Stimulated activated CD8-positive, alpha-beta memory T cell treated with anti-CD3 and anti-CD28 coated beads, Interleukin-7, amount 100 ng/mL, for 4 hours (primary cell): ENCODE measurements around the gene TRIM44.
"Not testable (repeated sequence)": the region's sequence is repeated elsewhere in the genome, so short reads cannot be mapped to it uniquely, and the experiment has no call there.

Experiments used
- DNase-seq, 2 donors: peaks; one replicate each; pipeline ENCODE4 v3.0.0-alpha.2; 2020; ENCODE audit warnings: low read depth in 2 of 2

Gene TRIM44

DNA sequence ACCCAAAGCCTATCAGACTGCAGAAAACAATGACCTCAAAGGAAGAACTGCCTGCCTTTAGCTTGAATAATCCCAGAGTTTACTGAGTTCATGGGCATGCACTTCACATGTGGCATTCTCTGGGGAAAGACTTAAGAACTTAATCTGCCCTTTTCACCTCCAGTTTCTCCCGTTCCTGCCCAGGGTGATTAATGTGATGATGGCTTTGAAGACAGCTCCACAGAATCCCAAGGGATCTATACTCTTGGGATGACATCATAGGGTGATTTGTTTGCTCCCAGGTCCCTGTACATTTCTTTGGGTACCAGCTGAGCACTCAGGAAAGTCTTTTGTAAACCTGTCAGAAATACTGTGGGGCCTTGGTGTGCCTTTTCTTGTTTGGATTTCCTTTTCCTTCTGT is 30.3 kb upstream of the TRIM44 start:
- no peak for DNase-seq

DNA sequence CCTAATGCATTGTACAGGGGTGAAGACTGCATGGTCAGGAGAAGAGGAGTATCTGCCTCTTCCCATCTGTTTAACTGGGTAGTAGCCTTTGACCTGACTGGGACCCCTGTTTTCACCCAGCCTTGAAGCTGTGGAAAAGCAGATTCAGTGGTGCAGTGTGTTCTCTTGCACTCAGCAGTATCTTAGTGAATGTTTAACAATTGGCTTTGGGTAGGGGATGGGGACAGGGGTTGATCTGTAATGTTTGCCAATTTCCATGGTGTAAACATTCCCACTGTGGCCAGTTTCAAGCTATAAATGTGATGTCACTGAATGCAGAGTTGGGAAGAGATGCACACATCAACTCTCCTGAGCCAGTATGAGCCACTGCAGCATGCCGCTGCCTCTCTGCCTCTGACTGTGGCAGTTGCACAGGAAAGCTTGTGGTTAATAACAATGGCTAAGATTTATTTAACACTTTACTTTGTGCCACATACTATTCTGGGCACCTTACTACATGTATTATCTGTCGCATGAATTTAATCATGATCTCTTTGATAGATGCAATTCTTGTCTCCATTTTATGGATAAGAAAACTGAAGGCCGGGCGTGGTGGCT is 28.6 kb upstream of the TRIM44 start:
- no peak for DNase-seq

DNA sequence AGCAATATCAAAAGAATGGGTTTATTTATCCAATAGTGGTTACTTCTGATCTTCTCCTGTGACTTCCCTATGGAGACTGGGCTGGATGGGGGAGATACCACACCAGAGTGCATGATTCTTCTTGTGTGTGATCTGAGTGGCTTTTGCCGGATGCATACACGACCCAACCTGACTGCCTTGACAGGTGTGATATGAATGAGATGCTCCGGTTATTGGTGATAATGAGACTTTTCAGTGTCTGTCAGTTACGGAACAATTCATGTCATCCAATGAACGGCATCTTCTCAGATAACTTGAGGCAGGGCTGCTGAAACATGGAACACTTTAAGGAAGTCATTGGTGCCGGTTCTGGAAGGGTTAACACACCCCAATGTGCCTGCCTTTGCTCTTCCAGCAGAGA is 26.6 kb upstream of the TRIM44 start:
- DNase-seq: no peak

- DNase-seq: no peak
Observed at GRCh38 chr11:35639591-35640179, 22.9 kb upstream of the TRIM44 start.

GRCh38 chr11:35641171-35641897 is 21.2 kb upstream of the TRIM44 start:
- DNase-seq: no peak

DNA sequence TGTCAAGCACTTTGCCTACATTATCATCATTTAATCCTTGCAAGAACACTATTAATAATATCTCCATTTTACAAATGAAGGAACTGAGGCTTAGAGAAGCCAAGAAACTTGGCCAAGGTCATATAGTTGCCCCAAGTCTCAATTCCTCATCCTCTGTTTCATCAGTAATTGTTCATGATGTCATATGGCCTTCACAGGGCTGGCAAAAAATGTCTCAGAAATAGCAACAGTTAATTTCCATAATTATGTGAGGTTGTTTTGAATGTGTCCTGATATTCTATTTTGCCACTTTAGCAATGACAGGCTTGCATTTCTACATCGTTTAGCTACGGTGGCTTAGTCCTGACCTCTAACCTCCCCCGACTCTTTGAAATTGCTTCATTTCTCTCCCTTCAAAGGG is 20.6 kb upstream of the TRIM44 start:
- no peak for DNase-seq

- DNase-seq: no peak
Observed at GRCh38 chr11:35647421-35648093, 15.0 kb upstream of the TRIM44 start.

DNA sequence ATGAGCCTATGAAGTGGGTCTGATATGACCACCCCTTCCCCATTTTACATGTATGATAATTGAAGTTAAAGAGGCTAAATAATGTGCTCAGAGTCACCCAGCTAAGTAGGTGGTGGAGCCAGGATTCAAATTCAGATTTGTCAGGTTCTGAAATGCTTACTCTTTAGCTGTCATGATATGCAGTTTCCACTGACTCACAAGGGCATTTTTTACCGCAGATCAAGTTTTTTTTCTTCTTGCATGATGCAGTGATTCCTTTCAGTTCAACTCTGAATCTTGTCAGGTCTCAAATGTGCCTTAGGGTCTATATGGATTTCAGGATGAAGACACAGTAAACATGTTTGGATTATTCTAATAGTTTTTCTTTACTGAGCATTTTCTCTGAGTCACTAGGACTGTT is 12.6 kb upstream of the TRIM44 start:
- no peak for DNase-seq

GRCh38 chr11:35650467-35650866 is 12.1 kb upstream of the TRIM44 start:
- no peak for DNase-seq

DNA sequence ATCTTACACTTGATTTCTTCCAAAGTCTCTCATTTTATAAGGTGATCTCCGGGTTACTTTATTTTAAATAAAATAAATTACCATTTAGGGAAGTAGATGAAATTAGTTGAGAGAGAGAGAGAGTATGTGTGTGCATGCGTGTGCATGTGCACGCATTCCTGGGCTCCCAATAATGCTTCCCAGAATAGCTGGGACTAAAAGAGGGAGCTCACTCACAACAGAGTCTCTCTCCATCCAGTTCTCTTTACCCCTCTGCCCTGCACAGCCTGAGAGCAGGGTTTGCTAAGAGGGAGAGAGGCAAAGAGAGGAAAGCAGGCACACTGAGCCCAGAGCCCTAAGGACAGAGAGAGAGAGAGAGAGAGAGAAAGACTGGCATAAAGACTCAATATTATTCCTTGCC is 11.3 kb upstream of the TRIM44 start:
- no peak for DNase-seq

DNA sequence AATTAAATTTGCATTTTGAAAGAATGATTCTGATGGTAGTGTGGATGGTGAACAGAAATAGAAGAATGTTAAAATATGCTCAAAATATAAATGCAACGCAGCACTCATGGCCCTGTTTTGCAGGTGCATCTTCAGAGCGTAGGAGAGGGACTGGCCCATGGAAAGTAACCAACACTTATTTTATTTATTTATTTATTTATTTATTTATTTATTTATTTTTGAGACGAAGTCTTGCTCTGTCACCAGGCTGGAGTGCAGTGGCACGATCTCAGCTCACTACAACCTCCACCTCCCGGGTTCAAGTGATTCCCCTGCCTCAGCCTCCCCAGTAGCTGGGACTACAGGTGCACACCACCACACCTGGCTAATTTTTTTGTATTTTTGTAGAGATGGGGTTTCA is 9.8 kb upstream of the TRIM44 start:
- DNase-seq: not testable (repeated sequence)

GRCh38 chr11:35654711-35655110 is 7.9 kb upstream of the TRIM44 start:
- no peak for DNase-seq

DNA sequence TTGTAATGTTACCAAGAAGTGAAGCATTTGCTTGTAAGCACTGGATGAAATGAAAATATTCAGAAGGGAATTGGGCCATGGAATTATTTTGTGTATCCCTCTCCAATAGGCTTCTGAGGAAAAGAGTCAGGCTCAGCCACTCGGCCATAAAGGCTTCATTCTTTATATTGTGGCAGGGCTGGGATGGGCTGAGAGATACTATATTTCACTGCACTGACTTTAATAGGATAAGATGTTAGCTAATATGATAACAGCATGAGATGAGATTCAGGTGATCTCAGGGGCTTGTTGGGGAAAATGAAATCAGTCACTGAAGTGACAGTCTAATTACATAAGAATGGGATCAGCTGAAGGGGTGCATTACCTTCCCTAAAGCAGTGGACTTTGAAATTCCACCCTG is 7.3 kb upstream of the TRIM44 start:
- DNase-seq: no peak

- DNase-seq: no peak
Observed at GRCh38 chr11:35655856-35656255, 6.7 kb upstream of the TRIM44 start.

- no peak for DNase-seq
Observed at GRCh38 chr11:35658020-35658948, 4.3 kb upstream of the TRIM44 start.

DNA sequence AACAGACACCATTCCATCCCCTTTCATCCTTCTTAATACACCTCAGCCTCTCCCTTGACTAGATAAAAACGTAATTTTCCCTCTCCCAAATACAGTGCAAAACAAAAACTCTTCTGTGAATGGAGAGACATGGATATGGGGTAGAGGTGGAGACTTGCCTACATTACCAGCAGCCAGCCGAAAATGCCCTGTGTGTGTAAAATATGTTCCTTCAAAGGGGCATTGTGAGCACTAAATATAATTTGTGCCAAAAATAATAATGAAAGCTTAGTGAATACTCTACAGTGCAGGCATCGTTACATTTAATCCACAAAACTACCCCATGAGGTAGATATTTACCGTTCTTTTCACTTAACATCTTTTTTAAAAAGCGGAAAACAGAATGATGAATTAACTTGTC is 1.0 kb upstream of the TRIM44 start:
- DNase-seq: no peak

GRCh38 chr11:35662061-35662648 is 420 bp upstream of the TRIM44 start:
- no peak for DNase-seq

GRCh38 chr11:35663408-35663702 is 780 bp downstream of the TRIM44 start:
- no peak for DNase-seq

- DNase-seq: no peak
Observed at GRCh38 chr11:35664977-35665441, 2.4 kb downstream of the TRIM44 start.

- DNase-seq: no peak
Observed at GRCh38 chr11:35667257-35667656, 4.7 kb downstream of the TRIM44 start.

DNA sequence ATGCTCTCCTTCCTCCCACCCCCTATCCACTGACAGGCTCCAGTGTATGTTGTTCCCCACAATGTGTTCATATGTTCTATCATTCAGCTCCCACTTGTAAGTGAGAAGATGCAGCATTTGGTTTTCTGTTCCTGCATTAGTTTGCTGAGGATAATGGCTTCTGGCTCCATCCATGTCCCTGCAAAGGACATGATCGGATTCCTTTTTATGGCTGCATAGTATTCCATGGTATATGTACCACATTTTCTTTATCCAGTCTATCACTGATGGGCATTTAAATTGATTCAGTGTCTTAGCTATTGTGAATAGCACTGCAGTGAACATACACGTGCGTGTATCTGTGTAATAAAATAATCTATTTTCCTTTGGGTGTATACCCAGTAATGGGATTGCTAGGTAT is 5.8 kb downstream of the TRIM44 start:
- not testable (repeated sequence) for DNase-seq
